ENCODE results near the gene ANO4. TPM values are rescaled to one million over a fixed set of nuclear protein-coding genes. Genes with fewer than 3 reads are reported as not detected.
"Not testable (repeated sequence)": the region's sequence is repeated elsewhere in the genome, so short reads cannot be mapped to it uniquely, and the experiment has no call there.

ANO4 gene
- total RNA-seq, 3 donors from 2014 or later (not counting 1 experiment from before 2014, with no cell fraction given): not detected

DNA sequence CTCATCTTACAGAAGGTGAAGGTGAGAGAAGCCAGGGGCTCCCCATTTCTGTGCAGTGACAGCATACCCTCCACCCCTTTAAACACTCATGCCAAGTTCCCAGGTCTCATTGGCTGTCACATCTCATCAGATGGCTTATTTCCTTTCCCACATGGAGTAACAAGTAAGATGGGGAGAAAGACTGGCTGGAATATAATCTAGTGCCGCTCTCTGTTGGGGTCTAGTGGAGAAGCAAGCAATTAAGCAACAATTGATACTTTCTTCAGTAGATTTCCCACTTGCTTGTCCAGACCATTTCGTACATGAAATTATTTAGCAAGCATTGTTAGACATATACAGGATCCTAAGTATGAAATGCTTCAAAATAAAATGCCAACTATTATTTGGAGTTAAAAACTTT is 323.3 kb downstream of the ANO4 start:
- no peaks in the 10 kb centered on the region for H3K36me3 ChIP-seq (ENCODE audit: control insufficient read depth, insufficient read depth, low read length)
- no peaks in the 10 kb centered on the region for H3K27me3 ChIP-seq (ENCODE audit: control insufficient read depth, insufficient read depth, low read length)
- no peak overlapping the region for H3K4me3 Mint-ChIP-seq
- H3K27me3 Mint-ChIP-seq (ENCODE audit: low read depth in 2 of 2): no peaks in the 10 kb centered on the region
- 86% methylated on average over 2 of the region's 2 CpGs for WGBS (ENCODE audit: insufficient coverage)
- TF ChIP-seq, protein P1, sequence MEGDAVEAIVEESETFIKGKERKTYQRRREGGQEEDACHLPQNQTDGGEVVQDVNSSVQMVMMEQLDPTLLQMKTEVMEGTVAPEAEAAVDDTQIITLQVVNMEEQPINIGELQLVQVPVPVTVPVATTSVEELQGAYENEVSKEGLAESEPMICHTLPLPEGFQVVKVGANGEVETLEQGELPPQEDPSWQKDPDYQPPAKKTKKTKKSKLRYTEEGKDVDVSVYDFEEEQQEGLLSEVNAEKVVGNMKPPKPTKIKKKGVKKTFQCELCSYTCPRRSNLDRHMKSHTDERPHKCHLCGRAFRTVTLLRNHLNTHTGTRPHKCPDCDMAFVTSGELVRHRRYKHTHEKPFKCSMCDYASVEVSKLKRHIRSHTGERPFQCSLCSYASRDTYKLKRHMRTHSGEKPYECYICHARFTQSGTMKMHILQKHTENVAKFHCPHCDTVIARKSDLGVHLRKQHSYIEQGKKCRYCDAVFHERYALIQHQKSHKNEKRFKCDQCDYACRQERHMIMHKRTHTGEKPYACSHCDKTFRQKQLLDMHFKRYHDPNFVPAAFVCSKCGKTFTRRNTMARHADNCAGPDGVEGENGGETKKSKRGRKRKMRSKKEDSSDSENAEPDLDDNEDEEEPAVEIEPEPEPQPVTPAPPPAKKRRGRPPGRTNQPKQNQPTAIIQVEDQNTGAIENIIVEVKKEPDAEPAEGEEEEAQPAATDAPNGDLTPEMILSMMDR (IDR thresholded peaks at IDR 0.05): no peak
- no peaks in the 10 kb centered on the region for H3K4me1 ChIP-seq (ENCODE audit: control insufficient read depth, insufficient read depth, low read length)
- intact Hi-C loops (cut with micrococcal nuclease): no loop called here
- peaks cover 0 to 3% of the 10 kb centered on the region in 2 donors for H3K9me3 Mint-ChIP-seq
- no peak overlapping the region for H3K27ac Mint-ChIP-seq
- H3K9me3 ChIP-seq (ENCODE audit: control insufficient read depth, insufficient read depth, low read length): no peaks in the 10 kb centered on the region
- H3K4me3 ChIP-seq (ENCODE audit: low read length): no peak overlapping the region
- no peak overlapping the region for H3K27ac ChIP-seq (ENCODE audit: low read length)
- no peaks in the 10 kb centered on the region for H3K4me1 Mint-ChIP-seq
- DNase-seq (no peak), ATAC-seq (no peak)
- no peaks in the 10 kb centered on the region for H3K36me3 Mint-ChIP-seq

DNA sequence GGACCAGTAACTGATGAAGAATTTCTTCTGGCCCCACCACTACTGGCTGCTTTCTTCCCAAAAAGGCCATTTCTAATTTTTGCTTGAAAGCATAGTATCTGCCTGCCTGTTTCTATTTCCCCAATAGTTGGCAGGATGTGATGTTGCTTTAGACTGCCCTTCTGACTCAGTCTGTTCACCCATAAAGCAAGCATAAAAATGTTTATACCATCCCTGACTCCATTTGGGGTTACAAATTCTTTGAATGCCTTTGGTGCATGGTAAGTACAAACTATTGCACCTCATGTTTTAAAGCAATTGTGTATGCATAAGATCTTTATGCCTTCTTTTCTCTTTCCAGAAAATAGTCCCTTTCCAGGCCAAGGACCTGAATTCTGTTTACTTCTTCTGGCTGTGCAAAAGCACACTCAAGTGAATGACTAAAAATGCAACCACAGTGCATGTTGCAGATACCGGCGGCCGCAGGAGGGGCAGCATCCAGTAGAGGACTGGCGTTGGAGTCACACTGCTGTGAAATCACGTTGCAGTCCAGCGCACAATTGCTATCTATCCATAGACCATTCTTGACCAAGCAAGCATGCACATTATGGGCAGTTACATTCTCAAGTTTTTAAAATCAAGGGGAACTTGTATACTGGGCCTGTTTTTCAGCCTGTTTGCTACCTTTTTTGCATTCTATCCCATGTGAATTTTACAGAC is 333.1 kb downstream of the ANO4 start:
- H3K9me3 ChIP-seq (ENCODE audit: control insufficient read depth, insufficient read depth, low read length): no peaks in the 10 kb centered on the region
- TF ChIP-seq, protein P1 (IDR thresholded peaks at IDR 0.05): no peak
- H3K27ac ChIP-seq (ENCODE audit: low read length): no peak overlapping the region
- no peaks in the 10 kb centered on the region for H3K4me1 ChIP-seq (ENCODE audit: control insufficient read depth, insufficient read depth, low read length)
- intact Hi-C loops (cut with micrococcal nuclease): no loop called here
- H3K4me3 ChIP-seq (ENCODE audit: low read length): no peak overlapping the region
- Mint-ChIP-seq H3K4me1 (no peaks in the 10 kb centered on the region), H3K4me3 (no peak overlapping the region), H3K27me3 (ENCODE audit: low read depth in 2 of 2) (no peaks in the 10 kb centered on the region), H3K9me3 (peaks cover 6 to 7% of the 10 kb centered on the region in 2 donors), H3K36me3 (peaks cover 9% of the 10 kb centered on the region), H3K27ac (no peak overlapping the region)
- WGBS (ENCODE audit: insufficient coverage): 91% methylated on average over 6 of the region's 6 CpGs
- ATAC-seq (no peak), DNase-seq (no peak)
- H3K36me3 ChIP-seq (ENCODE audit: control insufficient read depth, insufficient read depth, low read length): no peaks in the 10 kb centered on the region
- H3K27me3 ChIP-seq (ENCODE audit: control insufficient read depth, insufficient read depth, low read length): no peaks in the 10 kb centered on the region

DNA sequence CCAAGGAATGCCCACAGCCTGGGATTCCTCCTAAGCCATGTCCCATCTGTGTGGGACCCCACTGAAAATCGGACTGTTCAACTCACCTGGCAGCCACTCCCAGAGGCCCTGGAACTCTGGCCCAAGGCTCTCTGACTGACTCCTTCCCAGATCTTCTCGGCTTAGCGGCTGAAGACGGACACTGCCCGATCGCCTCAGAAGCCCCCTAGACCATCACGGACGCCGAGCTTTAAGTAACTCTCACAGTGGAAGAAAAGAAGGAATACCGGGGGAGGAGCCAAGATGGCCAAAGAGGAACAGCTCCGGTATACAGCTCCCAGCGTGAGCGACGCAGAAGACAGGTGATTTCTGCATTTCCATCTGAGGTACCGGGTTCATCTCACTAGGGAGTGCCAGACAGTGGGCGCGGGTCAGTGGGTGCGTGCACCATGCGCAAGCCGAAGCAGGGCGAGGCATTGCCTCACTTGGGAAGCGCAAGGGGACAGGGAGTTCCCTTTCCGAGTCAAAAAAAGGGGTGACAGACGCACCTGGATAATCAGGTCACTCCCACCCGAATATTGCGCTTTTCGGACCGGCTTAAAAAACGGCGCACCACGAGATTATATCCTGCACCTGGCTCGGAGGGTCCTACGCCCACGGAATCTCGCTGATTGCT is 351.3 kb downstream of the ANO4 start:
- H3K4me1 ChIP-seq (ENCODE audit: control insufficient read depth, insufficient read depth, low read length); H3K9me3 Mint-ChIP-seq; DNase-seq; H3K27me3 Mint-ChIP-seq (ENCODE audit: low read depth in 2 of 2); ATAC-seq; H3K4me1 Mint-ChIP-seq; H3K4me3 ChIP-seq (ENCODE audit: low read length); H3K27ac ChIP-seq (ENCODE audit: low read length); H3K36me3 Mint-ChIP-seq; H3K27me3 ChIP-seq (ENCODE audit: control insufficient read depth, insufficient read depth, low read length); H3K27ac Mint-ChIP-seq; H3K4me3 Mint-ChIP-seq; intact Hi-C loops (cut with micrococcal nuclease); H3K36me3 ChIP-seq (ENCODE audit: control insufficient read depth, insufficient read depth, low read length); H3K9me3 ChIP-seq (ENCODE audit: control insufficient read depth, insufficient read depth, low read length): not testable (repeated sequence)
- 94% methylated on average over 34 of the region's 35 CpGs for WGBS (ENCODE audit: insufficient coverage)

DNA sequence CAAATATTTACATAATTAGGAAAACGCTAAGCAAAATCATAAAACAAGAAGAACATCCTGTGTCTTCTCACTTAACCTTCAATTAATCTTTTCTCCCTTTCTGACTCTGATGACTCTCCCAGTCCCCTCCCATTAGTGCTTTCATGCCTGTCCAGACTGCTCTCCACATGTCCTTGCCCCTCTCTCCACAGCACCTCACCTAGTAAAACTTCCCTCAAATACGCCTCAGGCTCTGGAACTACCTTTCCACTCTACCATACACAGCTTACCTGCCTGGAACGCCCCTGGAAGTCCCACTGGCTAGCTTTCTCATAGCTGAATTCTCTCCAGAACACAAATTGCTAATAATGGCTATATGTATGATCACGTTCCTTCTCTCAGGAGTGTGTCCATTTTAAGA is 370.7 kb downstream of the ANO4 start:
- Mint-ChIP-seq H3K4me3 (no peak overlapping the region), H3K27ac (no peak overlapping the region), H3K4me1 (no peaks in the 10 kb centered on the region), H3K9me3 (peaks cover 3 to 10% of the 10 kb centered on the region in 2 donors), H3K27me3 (ENCODE audit: low read depth in 2 of 2) (peaks cover 0 to 6% of the 10 kb centered on the region in 2 donors), H3K36me3 (no peaks in the 10 kb centered on the region)
- WGBS (ENCODE audit: insufficient coverage): 83% methylated on average over 4 of the region's 4 CpGs
- Histone ChIP-seq H3K9me3 (ENCODE audit: control insufficient read depth, insufficient read depth, low read length) (no peaks in the 10 kb centered on the region), H3K4me1 (ENCODE audit: control insufficient read depth, insufficient read depth, low read length) (no peaks in the 10 kb centered on the region), H3K4me3 (ENCODE audit: low read length) (no peak overlapping the region), H3K36me3 (ENCODE audit: control insufficient read depth, insufficient read depth, low read length) (no peaks in the 10 kb centered on the region), H3K27me3 (ENCODE audit: control insufficient read depth, insufficient read depth, low read length) (no peaks in the 10 kb centered on the region), H3K27ac (ENCODE audit: low read length) (no peak overlapping the region)
- TF ChIP-seq, protein P1 (IDR thresholded peaks at IDR 0.05): no peak
- intact Hi-C loops (cut with micrococcal nuclease): no loop called here
- no peak for ATAC-seq
- DNase-seq: no peak

All from natural killer cell (primary cell).